NT2/D1 (cell line): ENCODE measurements around the gene MASP1.

Experiments
- SUZ12 ChIP-seq: IDR thresholded peaks from 2 replicates; pipeline ENCODE4 v1.6.1; 2011; ENCODE audit not compliant: insufficient read length, insufficient read depth; ENCODE audit errors: extremely low read depth
- YY1 ChIP-seq: IDR thresholded peaks from 2 replicates; pipeline ENCODE4 v1.6.1; 2011; ENCODE audit not compliant: insufficient read length, insufficient read depth
- ZNF274 ChIP-seq: IDR thresholded peaks from 2 replicates; pipeline ENCODE4 v1.6.1; 2011; ENCODE audit warnings: mild to moderate bottlenecking, low read depth, low read length

- TF ChIP-seq ZNF274 (no peak), YY1 (no peak), SUZ12 (no peak)
Observed at GRCh38 chr3:187315872-187316271, 24.3 kb upstream of the MASP1 start.
